Endodermal cell (in vitro differentiated cells): Measurements from ENCODE around the gene RELT. TPM values are rescaled to one million over a fixed set of nuclear protein-coding genes. Genes with fewer than 3 reads are reported as not detected.

Experiments
- DNase-seq: peaks from one replicate; pipeline ENCODE4 v3.0.0-alpha.2; 2017
- H3K27ac ChIP-seq: 2 replicates; pipeline ENCODE4 v1.5.1; 2013; ENCODE audit warnings: mild to moderate bottlenecking, low read depth, low read length, moderate library complexity
- H3K27me3 ChIP-seq: 2 replicates; pipeline ENCODE4 v1.6.1; 2013; ENCODE audit warnings: mild to moderate bottlenecking, low read length, moderate library complexity; ENCODE audit not compliant: insufficient read depth, control insufficient read depth, poor library complexity, severe bottlenecking
- H3K36me3 ChIP-seq: 2 replicates; pipeline ENCODE4 v1.7.0; 2013; ENCODE audit warnings: mild to moderate bottlenecking, low read length, moderate library complexity; ENCODE audit not compliant: control insufficient read depth, insufficient read depth
- H3K4me1 ChIP-seq: one replicate; pipeline ENCODE4 v1.7.0; 2013; ENCODE audit warnings: low read length; ENCODE audit not compliant: control insufficient read depth, insufficient read depth
- H3K4me3 ChIP-seq: 2 replicates; pipeline ENCODE4 v1.5.1; 2013; ENCODE audit warnings: mild to moderate bottlenecking, low read length, moderate library complexity
- H3K9ac ChIP-seq: 2 replicates; pipeline ENCODE4 v1.6.1; 2013; ENCODE audit warnings: mild to moderate bottlenecking, low read length, moderate library complexity; ENCODE audit not compliant: poor library complexity, severe bottlenecking; ENCODE audit errors: extremely low read depth
- H3K9me3 ChIP-seq: 2 replicates; pipeline ENCODE4 v1.6.1; 2013; ENCODE audit warnings: mild to moderate bottlenecking, low read length, moderate library complexity; ENCODE audit not compliant: control insufficient read depth
- H3K27ac Mint-ChIP-seq: 2 replicates; pipeline ENCODE4 v1.8.0; 2020; ENCODE audit warnings: mixed read lengths
- H3K27me3 Mint-ChIP-seq: 2 replicates; pipeline ENCODE4 v1.8.0; 2021; ENCODE audit warnings: mild to moderate bottlenecking, mixed read lengths; ENCODE audit not compliant: insufficient read depth
- H3K36me3 Mint-ChIP-seq: 2 replicates; pipeline ENCODE4 v1.8.0; 2020; ENCODE audit warnings: low read depth, mixed read lengths
- H3K4me1 Mint-ChIP-seq: 2 replicates; pipeline ENCODE4 v1.8.0; 2020; ENCODE audit warnings: mixed read lengths
- H3K4me3 Mint-ChIP-seq: 2 replicates; pipeline ENCODE4 v1.8.0; 2020; ENCODE audit warnings: mild to moderate bottlenecking, moderate library complexity, mixed read lengths
- H3K9me3 Mint-ChIP-seq: 2 replicates; pipeline ENCODE4 v1.8.0; 2020; ENCODE audit warnings: mild to moderate bottlenecking, mixed read lengths
- CTCF ChIP-seq: fragments of 200-600 bp; sonication (generic); conservative IDR thresholded peaks from 2 replicates; pipeline ENCODE4 v1.5.0; 2021; ENCODE audit warnings: antibody characterized with exemption, mild to moderate bottlenecking
- WGBS, 2 experiments: methylation state at CpG; one replicate each; pipeline versions ENCODE4 v1.1.5 to v1.1.7; 2013; ENCODE audit warnings: missing lambda C conversion rate in 2 of 2, mixed read lengths in 1 of 2; ENCODE audit not compliant: insufficient coverage in 1 of 2, insufficient read length in 1 of 2; 5-methylcytosine and 5-hydroxymethylcytosine counted together
- total RNA-seq, 2 donors: library from RNA; stranded (reverse); fragmentation: NEBNext Ultra II Directional in 1 of 2; extraction: Animal tissue kit (Norgen Biotek cat#: 25700) in 1 of 2; gene quantifications; 2 replicates in 1 of 2; 3 replicates in 1 of 2; pipeline ENCODE4 v1.2.1, GENCODE V29; 2021

RELT gene
- total RNA-seq, 2 donors from 2014 or later: 6.9 to 8.9 TPM

GRCh38 chr11:73367482-73368024 is 8.6 kb upstream of the RELT start:
- H3K9me3 Mint-ChIP-seq: no peaks in the 10 kb centered on the region
- H3K27ac Mint-ChIP-seq: no peak overlapping the region
- H3K27ac ChIP-seq: no peak overlapping the region
- H3K4me3 ChIP-seq: no peak overlapping the region
- H3K9me3 ChIP-seq: no peaks in the 10 kb centered on the region
- peaks cover 12% of the 10 kb centered on the region for H3K36me3 Mint-ChIP-seq
- no peaks in the 10 kb centered on the region for H3K4me1 Mint-ChIP-seq
- peaks cover 3% of the 10 kb centered on the region for H3K27me3 Mint-ChIP-seq
- peaks cover 29% of the 10 kb centered on the region for H3K36me3 ChIP-seq
- TF ChIP-seq CTCF: no peak
- 92% methylated on average over 17 to 20 of the region's 20 CpGs for WGBS, 2 experiments
- H3K27me3 ChIP-seq: no peaks in the 10 kb centered on the region
- no peak overlapping the region for H3K4me3 Mint-ChIP-seq
- no peak overlapping the region for H3K9ac ChIP-seq
- no peaks in the 10 kb centered on the region for H3K4me1 ChIP-seq
- DNase-seq: no peak

- Histone ChIP-seq H3K9me3 (no peaks in the 10 kb centered on the region), H3K27ac (no peak overlapping the region), H3K36me3 (no peaks in the 10 kb centered on the region), H3K9ac (no peak overlapping the region), H3K27me3 (no peaks in the 10 kb centered on the region), H3K4me3 (no peak overlapping the region), H3K4me1 (peaks cover 4% of the 10 kb centered on the region)
- 82 to 85% methylated on average over 6 of the region's 6 CpGs for WGBS, 2 experiments
- Mint-ChIP-seq H3K27me3 (peaks cover 4% of the 10 kb centered on the region), H3K36me3 (no peaks in the 10 kb centered on the region), H3K9me3 (no peaks in the 10 kb centered on the region), H3K27ac (no peak overlapping the region), H3K4me3 (no peak overlapping the region), H3K4me1 (peaks cover 10% of the 10 kb centered on the region)
- DNase-seq: peak; percentile 80
- TF ChIP-seq CTCF: peak; percentile 59
Measured at GRCh38 chr11:73372375-73372993, 3.7 kb upstream of the RELT start.

GRCh38 chr11:73374151-73374550 is 2.0 kb upstream of the RELT start:
- no peaks in the 10 kb centered on the region for H3K9me3 ChIP-seq
- no peak for TF ChIP-seq CTCF
- no peaks in the 10 kb centered on the region for H3K36me3 Mint-ChIP-seq
- H3K27ac Mint-ChIP-seq: no peak overlapping the region
- H3K9me3 Mint-ChIP-seq: no peaks in the 10 kb centered on the region
- H3K27me3 Mint-ChIP-seq: peaks cover 7% of the 10 kb centered on the region
- no peaks in the 10 kb centered on the region for H3K36me3 ChIP-seq
- no peak overlapping the region for H3K4me3 ChIP-seq
- peaks cover 10% of the 10 kb centered on the region for H3K4me1 Mint-ChIP-seq
- H3K4me3 Mint-ChIP-seq: no peak overlapping the region
- DNase-seq: no peak
- peaks cover 4% of the 10 kb centered on the region for H3K4me1 ChIP-seq
- H3K27ac ChIP-seq: no peak overlapping the region
- H3K9ac ChIP-seq: no peak overlapping the region
- no peaks in the 10 kb centered on the region for H3K27me3 ChIP-seq
- WGBS, 2 experiments: 88 to 91% methylated on average over 2 to 4 of the region's 4 CpGs
